Measurements from ENCODE around the gene IFITM2.
"Not testable (repeated sequence)": the region's sequence is repeated elsewhere in the genome, so short reads cannot be mapped to it uniquely, and the experiment has no call there.

IFITM2 gene

GRCh38 chr11:282171-282570 lies 25.4 kb upstream of the IFITM2 start:
- Histone ChIP-seq H3K27me3 (ENCODE audit: control insufficient read depth, insufficient read depth, low read length) (peaks cover 12% of the 10 kb centered on the region; the same call in 1 of the 2 replicates), H3K36me3 (ENCODE audit: control insufficient read depth, insufficient read depth, low read length) (peaks cover 4% of the 10 kb centered on the region; the same call in 1 of the 2 replicates), H3K4me3 (ENCODE audit: low read length) (no peak overlapping the region), H3K9me3 (ENCODE audit: control insufficient read depth, insufficient read depth, low read length) (no peaks in the 10 kb centered on the region), H3K27ac (ENCODE audit: low read length) (no peak overlapping the region), H3K4me1 (ENCODE audit: control insufficient read depth, insufficient read depth, low read length) (peaks cover 4% of the 10 kb centered on the region; the same call in 1 of the 2 replicates)
- no CpG with 5 or more reads among the region's 4 CpGs for WGBS (ENCODE audit: insufficient coverage, insufficient read length)
- no peak for DNase-seq (ENCODE audit: low read depth, low spot score)

- H3K4me1 ChIP-seq (ENCODE audit: control insufficient read depth, insufficient read depth, low read length), result peaks cover 6% of the 10 kb centered on the region; the same call in 1 of the 2 replicates
- H3K9me3 ChIP-seq (ENCODE audit: control insufficient read depth, insufficient read depth, low read length), result no peaks in the 10 kb centered on the region
- H3K27me3 ChIP-seq (ENCODE audit: control insufficient read depth, insufficient read depth, low read length), result peaks cover 12% of the 10 kb centered on the region; the same call in 1 of the 2 replicates
- no peak for DNase-seq (ENCODE audit: low read depth, low spot score)
- H3K36me3 ChIP-seq (ENCODE audit: control insufficient read depth, insufficient read depth, low read length), result peaks cover 4% of the 10 kb centered on the region; the same call in 1 of the 2 replicates
- no peak overlapping the region for H3K27ac ChIP-seq (ENCODE audit: low read length)
- H3K4me3 ChIP-seq (ENCODE audit: low read length), result no peak overlapping the region
- WGBS (ENCODE audit: insufficient coverage, insufficient read length), result no CpG with 5 or more reads among the region's 13 CpGs
Observed at GRCh38 chr11:282630-283360, 24.8 kb upstream of the IFITM2 start.

GRCh38 chr11:283405-284104 lies 24.1 kb upstream of the IFITM2 start:
- peaks cover 4% of the 10 kb centered on the region; the same call in 1 of the 2 replicates for H3K36me3 ChIP-seq (ENCODE audit: control insufficient read depth, insufficient read depth, low read length)
- H3K27me3 ChIP-seq (ENCODE audit: control insufficient read depth, insufficient read depth, low read length), result peaks cover 15% of the 10 kb centered on the region; the same call in 1 of the 2 replicates
- H3K4me1 ChIP-seq (ENCODE audit: control insufficient read depth, insufficient read depth, low read length), result peaks cover 6% of the 10 kb centered on the region; the same call in 1 of the 2 replicates
- no peaks in the 10 kb centered on the region for H3K9me3 ChIP-seq (ENCODE audit: control insufficient read depth, insufficient read depth, low read length)
- no peak overlapping the region for H3K4me3 ChIP-seq (ENCODE audit: low read length)
- no peak for DNase-seq (ENCODE audit: low read depth, low spot score)
- H3K27ac ChIP-seq (ENCODE audit: low read length), result no peak overlapping the region
- no CpG with 5 or more reads among the region's 23 CpGs for WGBS (ENCODE audit: insufficient coverage, insufficient read length)

- no peak overlapping the region for H3K4me3 ChIP-seq (ENCODE audit: low read length)
- H3K27ac ChIP-seq (ENCODE audit: low read length), result no peak overlapping the region
- peaks cover 2% of the 10 kb centered on the region; the same call in 1 of the 2 replicates for H3K36me3 ChIP-seq (ENCODE audit: control insufficient read depth, insufficient read depth, low read length)
- H3K4me1 ChIP-seq (ENCODE audit: control insufficient read depth, insufficient read depth, low read length), result peaks cover 6% of the 10 kb centered on the region; the same call in 1 of the 2 replicates
- H3K9me3 ChIP-seq (ENCODE audit: control insufficient read depth, insufficient read depth, low read length), result no peaks in the 10 kb centered on the region
- peaks cover 15% of the 10 kb centered on the region; the same call in 1 of the 2 replicates for H3K27me3 ChIP-seq (ENCODE audit: control insufficient read depth, insufficient read depth, low read length)
- WGBS (ENCODE audit: insufficient coverage, insufficient read length), result no CpG with 5 or more reads among the region's 24 CpGs
- no peak for DNase-seq (ENCODE audit: low read depth, low spot score)
Observed at GRCh38 chr11:284105-285020, 23.3 kb upstream of the IFITM2 start.

GRCh38 chr11:285021-285893 lies 22.4 kb upstream of the IFITM2 start:
- DNase-seq (ENCODE audit: low read depth, low spot score), result no peak
- Histone ChIP-seq H3K27me3 (ENCODE audit: control insufficient read depth, insufficient read depth, low read length) (peaks cover 13% of the 10 kb centered on the region; the same call in 1 of the 2 replicates), H3K4me3 (ENCODE audit: low read length) (no peak overlapping the region)

GRCh38 chr11:285894-286220 lies 21.8 kb upstream of the IFITM2 start:
- no peak overlapping the region for H3K4me3 ChIP-seq (ENCODE audit: low read length)
- no peak overlapping the region for H3K27ac ChIP-seq (ENCODE audit: low read length)
- no peaks in the 10 kb centered on the region for H3K9me3 ChIP-seq (ENCODE audit: control insufficient read depth, insufficient read depth, low read length)
- peaks cover 11% of the 10 kb centered on the region; the same call in 1 of the 2 replicates for H3K27me3 ChIP-seq (ENCODE audit: control insufficient read depth, insufficient read depth, low read length)
- no peaks in the 10 kb centered on the region; the same call in 1 of the 2 replicates for H3K36me3 ChIP-seq (ENCODE audit: control insufficient read depth, insufficient read depth, low read length)
- H3K4me1 ChIP-seq (ENCODE audit: control insufficient read depth, insufficient read depth, low read length), result peaks cover 11% of the 10 kb centered on the region
- no peak for DNase-seq (ENCODE audit: low read depth, low spot score)
- WGBS (ENCODE audit: insufficient coverage, insufficient read length), result no CpG with 5 or more reads among the region's 8 CpGs

More at GRCh38 chr11:285021-285893, 22.4 kb upstream of the IFITM2 start:
- H3K4me1 ChIP-seq (ENCODE audit: control insufficient read depth, insufficient read depth, low read length), result peaks cover 9% of the 10 kb centered on the region
- no peaks in the 10 kb centered on the region for H3K36me3 ChIP-seq (ENCODE audit: control insufficient read depth, insufficient read depth, low read length)
- H3K27ac ChIP-seq (ENCODE audit: low read length), result no peak overlapping the region
- H3K9me3 ChIP-seq (ENCODE audit: control insufficient read depth, insufficient read depth, low read length), result no peaks in the 10 kb centered on the region
- WGBS (ENCODE audit: insufficient coverage, insufficient read length), result no CpG with 5 or more reads among the region's 29 CpGs

GRCh38 chr11:286977-287820 lies 20.4 kb upstream of the IFITM2 start:
- not testable (repeated sequence) for H3K36me3 ChIP-seq (ENCODE audit: control insufficient read depth, insufficient read depth, low read length); DNase-seq (ENCODE audit: low read depth, low spot score); H3K9me3 ChIP-seq (ENCODE audit: control insufficient read depth, insufficient read depth, low read length); H3K4me3 ChIP-seq (ENCODE audit: low read length); H3K27ac ChIP-seq (ENCODE audit: low read length); H3K27me3 ChIP-seq (ENCODE audit: control insufficient read depth, insufficient read depth, low read length)
- WGBS (ENCODE audit: insufficient coverage, insufficient read length), result no CpG with 5 or more reads among the region's 27 CpGs
- H3K4me1 ChIP-seq (ENCODE audit: control insufficient read depth, insufficient read depth, low read length), result peaks cover 11% of the 10 kb centered on the region

GRCh38 chr11:287821-288477 lies 19.7 kb upstream of the IFITM2 start:
- H3K4me1 ChIP-seq (ENCODE audit: control insufficient read depth, insufficient read depth, low read length), result peaks cover 11% of the 10 kb centered on the region
- H3K9me3 ChIP-seq (ENCODE audit: control insufficient read depth, insufficient read depth, low read length), result no peaks in the 10 kb centered on the region
- peak overlapping the region; percentile 44; the same call in 1 of the 2 replicates for H3K4me3 ChIP-seq (ENCODE audit: low read length)
- no peak overlapping the region for H3K27ac ChIP-seq (ENCODE audit: low read length)
- H3K36me3 ChIP-seq (ENCODE audit: control insufficient read depth, insufficient read depth, low read length), result peaks cover 5% of the 10 kb centered on the region
- no peak for DNase-seq (ENCODE audit: low read depth, low spot score)
- H3K27me3 ChIP-seq (ENCODE audit: control insufficient read depth, insufficient read depth, low read length), result peaks cover 3% of the 10 kb centered on the region; the same call in 1 of the 2 replicates
- no CpG with 5 or more reads among the region's 41 CpGs for WGBS (ENCODE audit: insufficient coverage, insufficient read length)
